HL-60/S4 (cell line): ENCODE results near the gene TMEM258.

Experiments
- in situ Hi-C: fragments of 300-500 bp; cut with MboI; formaldehyde crosslinking; loops from 2 replicates; pipeline ENCODE4 v1.14.3; 2022; ENCODE audit warnings: low sequenced_read_pairs

TMEM258 gene

GRCh38 chr11:61777234-61778090 lies 14.9 kb downstream of the TMEM258 start:
- in situ Hi-C loops: no loop called here

DNA sequence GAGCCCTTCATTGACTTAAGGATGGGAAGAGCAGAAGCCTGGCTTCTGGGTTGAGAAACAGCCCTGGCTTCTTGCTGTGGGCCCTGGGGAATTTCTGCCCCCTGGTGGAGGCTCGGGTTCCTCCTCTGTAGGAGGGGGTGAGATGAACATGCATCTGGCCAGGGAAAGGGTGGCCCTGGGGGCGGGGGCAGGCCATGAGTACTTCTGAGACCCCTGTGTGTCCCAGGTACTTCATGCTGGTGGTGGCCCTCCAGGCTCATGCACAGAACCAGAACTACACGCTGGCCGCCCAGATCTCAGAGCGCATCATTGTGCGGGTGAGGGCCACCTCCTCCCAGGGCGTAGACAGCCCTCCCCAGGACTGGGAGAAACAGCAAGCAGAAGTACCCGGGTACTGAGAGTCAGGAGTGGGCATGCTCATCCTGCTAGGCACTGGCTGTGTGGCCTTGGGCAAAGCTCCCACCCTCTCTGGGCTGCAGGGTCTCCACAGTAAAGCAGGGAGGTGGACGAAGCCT lies 15.8 kb downstream of the TMEM258 start:
- in situ Hi-C loops: no loop called here

DNA sequence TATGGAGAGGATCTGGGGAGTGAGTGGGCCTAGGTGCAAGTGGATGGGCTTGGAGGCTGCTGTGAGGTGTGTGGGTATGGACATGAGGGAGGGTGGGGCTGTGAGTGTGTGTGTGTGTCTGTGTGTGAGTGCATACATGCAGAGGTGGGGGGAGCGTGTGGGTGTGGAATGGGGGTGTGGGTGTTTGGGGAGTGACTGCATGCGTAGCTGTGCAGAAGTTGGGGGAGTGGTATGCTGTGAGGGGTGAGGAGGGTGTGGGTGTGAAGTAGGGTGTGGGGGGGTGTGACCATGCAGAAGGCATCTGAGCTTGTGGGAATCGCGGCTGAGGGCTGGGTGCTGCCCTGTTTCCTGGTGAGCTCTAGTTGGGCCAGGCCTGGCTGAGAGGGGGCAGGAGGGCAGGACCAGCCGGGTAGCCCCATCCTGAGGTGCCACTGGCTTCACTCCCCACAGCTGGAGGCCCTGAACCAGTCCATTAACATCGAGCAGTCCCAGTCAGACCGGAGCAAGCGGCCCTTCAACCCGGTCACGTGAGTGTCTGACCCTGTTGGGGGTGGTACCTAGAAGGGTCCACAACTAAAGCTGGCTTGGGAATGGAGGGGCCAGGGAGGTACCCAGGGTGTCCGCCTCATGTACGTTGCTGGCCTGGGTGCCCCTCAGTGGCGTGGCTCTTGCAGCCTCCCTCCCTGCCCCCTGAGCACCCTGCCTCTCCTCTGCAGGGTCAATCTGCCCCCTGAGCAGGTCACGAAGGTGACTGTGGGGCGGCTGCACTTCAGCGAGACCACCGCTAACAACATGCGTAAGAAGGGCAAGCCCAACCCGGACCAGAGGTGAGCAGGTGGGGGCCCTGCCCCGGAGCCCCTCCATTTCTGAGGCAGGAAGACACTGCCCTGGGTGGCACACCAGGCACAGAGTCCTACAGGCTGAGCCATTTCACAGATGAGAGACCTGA lies 16.5 kb downstream of the TMEM258 start:
- in situ Hi-C loops: no loop called here

DNA sequence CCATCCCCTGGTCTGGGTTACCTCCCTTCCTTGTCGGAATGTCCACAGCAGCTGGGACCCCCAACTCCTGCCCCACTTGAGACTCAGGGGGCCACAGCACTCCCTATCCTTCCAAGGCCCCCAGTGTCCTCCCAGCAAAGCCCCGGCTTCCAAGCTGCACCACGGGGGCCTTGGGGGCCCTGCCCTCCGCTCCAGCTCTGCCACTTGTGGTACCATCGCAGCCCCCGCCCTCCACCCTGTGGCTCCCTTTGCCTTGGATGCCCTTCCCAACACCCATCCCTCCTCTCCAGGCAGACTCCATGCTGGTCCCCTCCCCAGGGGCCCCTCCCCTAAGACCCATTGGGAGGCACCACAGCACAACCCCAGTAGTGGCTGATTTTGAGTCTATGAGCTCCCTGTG lies 17.3 kb downstream of the TMEM258 start:
- in situ Hi-C loops: no loop called here

GRCh38 chr11:61774411-61774810 lies 18.0 kb downstream of the TMEM258 start:
- in situ Hi-C loops: no loop called here

GRCh38 chr11:61773809-61774208 lies 18.6 kb downstream of the TMEM258 start:
- in situ Hi-C loops: no loop called here

DNA sequence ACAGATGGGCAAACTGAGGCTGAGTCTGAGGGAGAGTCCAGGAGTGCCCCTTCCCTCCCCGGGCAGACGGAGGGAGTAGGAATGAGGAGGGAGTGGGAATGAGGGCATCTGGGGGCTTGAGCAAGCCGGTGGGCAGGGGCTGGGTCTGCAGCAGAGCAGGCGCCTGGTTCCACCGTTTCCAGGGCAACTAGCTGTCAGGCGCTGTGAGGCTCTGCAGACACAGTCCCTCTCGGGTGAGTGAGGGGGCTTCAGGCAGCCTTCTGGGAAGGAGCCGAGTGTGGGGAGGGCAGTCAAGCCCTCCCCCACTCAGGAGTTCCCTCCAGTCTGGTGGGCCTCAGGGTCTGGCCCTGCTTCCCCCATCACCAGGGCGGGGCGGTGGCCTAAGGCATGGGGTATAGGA lies 19.0 kb downstream of the TMEM258 start:
- in situ Hi-C loops: no loop called here

GRCh38 chr11:61771985-61772455 lies 20.4 kb downstream of the TMEM258 start:
- in situ Hi-C loops: no loop called here

DNA sequence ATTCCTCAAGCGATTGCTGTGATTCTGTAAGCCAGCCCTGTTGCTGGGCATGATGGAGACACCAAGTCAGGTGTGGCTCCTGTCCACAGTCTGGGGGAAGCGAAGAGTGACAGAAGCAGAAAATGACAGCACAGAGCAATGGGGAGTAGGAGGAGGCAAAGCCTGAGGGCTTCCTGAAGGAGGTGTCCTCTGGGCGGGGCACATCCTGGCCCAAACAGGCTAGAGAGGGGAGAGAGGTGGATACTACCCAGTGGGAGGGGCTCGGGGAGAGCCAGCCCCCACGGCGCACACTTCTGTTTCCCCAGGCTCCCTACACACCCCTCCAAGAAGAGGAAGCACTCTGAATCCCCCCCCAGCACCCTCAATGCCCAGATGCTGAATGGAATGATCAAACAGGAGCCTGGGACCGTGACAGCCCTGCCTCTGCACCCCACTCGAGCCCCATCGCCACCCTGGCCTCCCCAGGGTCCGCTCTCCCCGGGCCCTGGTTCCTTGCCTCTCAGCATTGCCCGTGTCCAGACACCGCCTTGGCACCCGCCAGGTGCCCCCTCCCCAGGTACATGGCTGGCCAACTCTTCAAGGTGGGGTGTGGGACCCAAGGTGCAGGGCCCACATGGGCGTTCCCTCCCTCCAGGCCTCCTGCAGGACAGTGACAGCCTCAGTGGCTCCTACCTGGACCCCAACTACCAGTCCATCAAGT lies 21.1 kb downstream of the TMEM258 start:
- in situ Hi-C loops: no loop called here

- in situ Hi-C loops: no loop called here
These were observed 22.3 kb downstream of the TMEM258 start for GRCh38 chr11:61769946-61770683.

GRCh38 chr11:61769169-61769920 lies 23.1 kb downstream of the TMEM258 start:
- in situ Hi-C loops: no loop called here

DNA sequence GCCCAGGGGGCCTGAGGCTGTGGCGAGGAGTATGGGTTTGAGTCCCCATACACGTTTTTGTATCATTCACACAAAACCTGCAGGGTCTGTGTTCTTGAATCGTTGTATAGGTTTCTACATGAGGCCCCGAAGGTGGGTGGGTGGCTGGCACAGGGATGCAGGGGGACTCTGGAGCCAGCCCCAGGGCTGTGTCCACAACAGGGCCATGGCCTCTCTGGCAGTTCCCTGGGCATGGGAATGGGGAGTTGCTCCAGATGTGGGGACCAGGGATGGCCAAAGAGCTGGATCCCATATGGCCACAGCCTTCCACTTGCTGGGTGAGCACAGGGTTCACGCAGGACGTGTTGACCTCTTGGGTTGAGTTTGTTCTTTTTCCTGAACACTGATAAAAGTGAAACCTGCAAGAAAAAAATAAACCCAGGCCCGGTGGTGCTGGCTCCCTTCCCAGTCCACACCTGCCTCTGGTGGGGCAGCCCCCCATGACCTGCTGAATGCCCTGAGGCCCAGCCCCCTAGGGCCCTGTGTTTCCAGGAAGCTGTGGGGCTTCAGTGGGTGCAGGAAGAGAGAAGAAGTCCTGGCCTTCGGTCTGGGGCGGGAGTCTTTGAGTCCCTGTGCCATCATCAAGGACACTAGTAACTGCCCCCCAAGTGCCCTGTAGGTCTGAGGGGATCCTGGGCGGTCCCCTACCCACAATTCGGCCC lies 23.9 kb downstream of the TMEM258 start:
- in situ Hi-C loops: no loop called here

DNA sequence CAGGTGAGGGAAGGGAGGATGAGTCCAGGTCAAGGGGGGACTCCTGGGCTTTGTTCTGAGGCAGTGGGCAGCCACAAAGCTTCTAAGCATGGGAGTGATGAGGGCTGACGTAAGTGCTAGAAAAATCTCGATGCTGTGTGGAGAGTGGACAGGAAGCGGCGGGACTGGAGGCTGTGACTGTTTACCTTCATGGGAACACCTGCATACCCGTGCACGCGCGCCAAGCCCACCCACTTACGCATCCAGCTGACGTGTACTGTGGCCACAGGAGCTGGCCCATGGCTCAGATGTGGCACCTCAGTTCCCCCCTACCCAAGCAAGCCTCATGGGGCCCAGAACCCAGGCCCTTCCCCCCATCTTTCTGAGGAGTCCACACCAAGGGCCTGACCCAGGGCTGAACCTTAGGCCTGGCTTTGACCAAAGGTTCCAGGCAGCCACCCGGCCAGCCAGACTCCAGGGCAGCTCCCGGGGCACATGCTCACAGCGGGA lies 26.0 kb downstream of the TMEM258 start:
- in situ Hi-C loops: no loop called here

DNA sequence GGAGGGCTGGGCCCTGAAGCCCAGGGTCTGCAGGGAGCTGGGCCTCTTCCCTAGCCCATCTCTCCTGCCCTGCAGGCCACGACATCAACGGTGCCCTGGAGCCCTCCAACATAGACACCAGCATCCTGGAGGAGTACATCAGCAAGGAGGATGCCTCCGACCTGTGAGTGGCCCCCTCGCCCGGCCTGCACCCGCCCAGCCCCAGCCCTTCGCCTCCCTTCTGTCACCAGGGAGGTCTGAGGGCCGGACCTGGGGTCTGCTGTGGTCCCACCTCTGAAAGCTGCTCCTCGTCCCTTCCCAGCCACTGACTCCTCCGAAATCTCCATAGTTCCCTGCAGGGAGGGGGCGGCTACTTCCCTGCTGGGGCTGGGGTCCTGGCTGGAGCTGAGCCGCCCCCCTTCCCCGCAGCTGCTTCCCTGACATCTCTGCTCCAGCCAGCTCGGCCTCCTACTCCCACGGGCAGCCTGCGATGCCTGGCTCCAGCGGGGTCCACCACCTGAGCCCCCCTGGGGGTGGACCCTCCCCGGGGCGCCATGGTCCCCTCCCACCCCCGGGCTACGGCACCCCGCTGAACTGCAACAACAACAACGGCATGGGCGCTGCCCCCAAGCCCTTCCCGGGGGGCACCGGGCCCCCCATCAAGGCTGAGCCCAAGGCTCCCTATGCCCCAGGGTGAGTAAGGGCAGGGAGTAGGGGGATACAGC lies 26.7 kb downstream of the TMEM258 start:
- in situ Hi-C loops: no loop called here

DNA sequence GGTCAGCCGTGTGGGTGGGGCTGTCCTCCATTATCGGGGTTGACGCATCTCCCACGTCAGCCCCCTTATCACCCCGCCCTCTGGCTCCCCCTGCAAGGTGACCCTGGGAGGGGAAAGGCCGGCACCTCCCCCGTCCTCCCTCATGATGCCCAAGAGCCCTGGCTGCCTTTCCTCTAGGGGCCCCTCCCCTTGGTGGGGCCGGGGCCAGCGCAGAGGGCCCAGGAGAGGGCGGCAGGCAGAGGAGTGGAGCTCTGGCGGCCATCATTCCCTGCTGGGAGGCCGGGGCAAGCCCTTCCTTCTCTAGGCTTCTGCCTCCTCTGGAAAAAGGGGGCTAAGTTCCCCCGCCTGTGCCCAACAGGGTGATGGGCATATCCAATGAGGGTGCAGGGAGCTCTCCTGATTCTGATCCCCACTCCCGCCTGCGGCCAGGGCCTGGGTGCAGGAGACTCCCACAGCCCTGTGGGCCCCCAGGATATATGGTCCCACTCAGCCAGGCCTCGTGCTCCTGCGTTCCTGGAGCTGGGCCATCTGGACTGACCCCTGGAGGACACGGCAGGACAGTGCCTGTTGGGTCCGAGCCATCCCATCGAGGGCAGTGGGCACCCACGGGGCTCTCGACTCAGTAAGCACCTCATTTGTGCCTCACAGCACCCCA lies 27.7 kb downstream of the TMEM258 start:
- in situ Hi-C loops: no loop called here

DNA sequence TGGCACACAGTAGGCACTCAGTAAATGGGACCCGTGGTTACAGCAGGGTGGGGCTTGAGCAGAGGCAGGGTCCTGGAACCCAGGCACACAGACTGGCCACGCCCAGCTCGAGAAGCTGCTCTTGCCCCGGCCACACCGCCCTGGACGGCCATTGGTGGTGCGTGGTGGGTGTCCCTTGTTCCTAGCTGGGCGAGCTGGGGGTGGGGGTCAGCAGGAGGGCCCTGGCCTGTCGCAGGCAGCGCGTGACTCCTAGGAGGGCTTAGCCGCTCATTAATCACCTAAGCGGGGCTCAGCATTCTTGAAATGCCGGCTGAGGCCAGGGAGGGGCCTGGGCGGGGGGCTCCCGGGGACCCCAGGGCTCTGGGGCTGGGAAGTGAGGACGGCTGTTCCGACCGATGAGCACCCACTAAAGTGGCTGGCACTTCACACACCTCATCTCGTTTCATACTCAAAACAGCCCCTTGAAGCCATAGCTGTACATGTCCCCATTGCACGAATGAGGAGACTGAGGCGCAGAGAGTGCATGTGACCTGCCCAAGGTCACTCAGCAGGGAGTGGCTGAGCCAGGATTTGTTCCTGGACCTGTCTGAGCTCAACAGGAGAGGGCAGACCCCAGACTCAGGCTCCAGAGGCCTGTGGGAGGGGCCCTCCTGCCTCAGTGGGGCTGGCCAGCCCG lies 28.3 kb downstream of the TMEM258 start:
- in situ Hi-C loops: no loop called here

- in situ Hi-C loops: no loop called here
These were observed 29.6 kb downstream of the TMEM258 start for GRCh38 chr11:61762798-61763197.
